A549 (cell line): ENCODE data around the gene SRI.
"Not testable (repeated sequence)": the region's sequence is repeated elsewhere in the genome, so short reads cannot be mapped to it uniquely, and the experiment has no call there.

Experiments used
- CTCF ChIP-seq: fragments of >200 bp; sonication (Bioruptor Twin); formaldehyde crosslinking; IDR thresholded peaks from 3 replicates; pipeline ENCODE4 v1.5.1; 2016
- JUN ChIP-seq, 2 experiments: fragments of >200 bp; sonication (Bioruptor Twin); formaldehyde crosslinking; IDR thresholded peaks; 2 replicates in 1 of 2; 3 replicates in 1 of 2; pipeline ENCODE4 v1.6.1; 2016 to 2017
- POLR2AphosphoS2 ChIP-seq: conservative IDR thresholded peaks from 2 replicates; pipeline ENCODE4 v1.6.1; 2012; ENCODE audit warnings: low read length, improper control_type of control experiment, inconsistent platforms
- RNF2 ChIP-seq: fragments of 200-600 bp; sonication (generic); IDR thresholded peaks from 2 replicates; pipeline ENCODE4 v1.6.1; 2016; ENCODE audit warnings: low read depth, mild to moderate bottlenecking, antibody characterized with exemption, moderate library complexity, borderline replicate concordance
- TF ChIP-seq, protein P1 (sequence below): fragments of 150-350 bp; IDR thresholded peaks from 2 replicates; pipeline ENCODE4 v1.6.1; 2014; ENCODE audit warnings: low read depth, mild to moderate bottlenecking, low read length

- TF ChIP-seq, protein P1, sequence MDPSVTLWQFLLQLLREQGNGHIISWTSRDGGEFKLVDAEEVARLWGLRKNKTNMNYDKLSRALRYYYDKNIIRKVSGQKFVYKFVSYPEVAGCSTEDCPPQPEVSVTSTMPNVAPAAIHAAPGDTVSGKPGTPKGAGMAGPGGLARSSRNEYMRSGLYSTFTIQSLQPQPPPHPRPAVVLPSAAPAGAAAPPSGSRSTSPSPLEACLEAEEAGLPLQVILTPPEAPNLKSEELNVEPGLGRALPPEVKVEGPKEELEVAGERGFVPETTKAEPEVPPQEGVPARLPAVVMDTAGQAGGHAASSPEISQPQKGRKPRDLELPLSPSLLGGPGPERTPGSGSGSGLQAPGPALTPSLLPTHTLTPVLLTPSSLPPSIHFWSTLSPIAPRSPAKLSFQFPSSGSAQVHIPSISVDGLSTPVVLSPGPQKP: not testable (repeated sequence)
- TF ChIP-seq CTCF; RNF2; POLR2AphosphoS2; JUN (IDR thresholded peaks at IDR 0.05): not testable (repeated sequence)
Measured at GRCh38 chr7:88159741-88160140, 60.1 kb downstream of the SRI start.
